HG03439 (cell line): Measurements from ENCODE around the gene CTSK.

Source experiments
- ATAC-seq: cut with Tn5 transposase; IDR thresholded peaks from one replicate; pipeline ENCODE4 v1.9.1; 2021; ENCODE audit warnings: mild to moderate bottlenecking, moderate library complexity; ENCODE audit not compliant: unreplicated experiment

The CTSK gene

DNA sequence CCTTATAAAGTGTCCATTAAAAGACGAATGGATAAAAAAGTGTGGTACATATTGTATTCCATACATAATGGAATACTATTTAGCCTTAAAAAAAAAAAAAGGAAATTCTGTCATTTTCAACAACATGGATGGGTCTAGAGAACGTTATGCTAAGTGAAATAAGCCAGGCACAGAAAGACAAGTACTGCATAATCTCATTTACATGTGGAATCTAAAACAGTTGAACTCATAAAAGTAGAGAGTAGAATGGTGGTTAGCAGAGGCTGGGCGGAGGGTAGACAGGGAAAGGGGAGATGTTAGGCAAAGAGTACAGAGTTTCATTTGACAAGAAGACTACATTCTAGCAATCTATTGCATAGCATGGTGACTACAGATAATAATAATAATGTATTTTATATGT, 45.0 kb downstream of the CTSK start:
- ATAC-seq, result no peak

DNA sequence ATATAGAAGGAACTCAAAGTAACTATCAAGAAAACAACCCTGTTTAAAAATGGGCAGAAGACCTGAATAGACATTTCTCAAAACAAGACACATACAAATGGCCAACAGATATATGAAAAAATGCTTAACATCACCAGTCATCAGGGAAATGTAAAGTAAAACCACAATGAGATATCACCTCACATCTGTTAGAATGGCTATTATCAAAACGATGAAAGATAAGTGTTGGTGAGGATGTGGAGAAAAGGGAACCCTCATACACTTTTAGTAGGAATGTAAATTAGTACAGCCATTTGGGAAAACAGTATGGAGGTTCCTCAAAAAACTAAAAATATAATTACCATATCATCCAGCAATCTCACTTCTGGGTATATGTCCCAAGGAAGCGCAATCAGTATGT, 45.5 kb downstream of the CTSK start:
- no peak for ATAC-seq

DNA sequence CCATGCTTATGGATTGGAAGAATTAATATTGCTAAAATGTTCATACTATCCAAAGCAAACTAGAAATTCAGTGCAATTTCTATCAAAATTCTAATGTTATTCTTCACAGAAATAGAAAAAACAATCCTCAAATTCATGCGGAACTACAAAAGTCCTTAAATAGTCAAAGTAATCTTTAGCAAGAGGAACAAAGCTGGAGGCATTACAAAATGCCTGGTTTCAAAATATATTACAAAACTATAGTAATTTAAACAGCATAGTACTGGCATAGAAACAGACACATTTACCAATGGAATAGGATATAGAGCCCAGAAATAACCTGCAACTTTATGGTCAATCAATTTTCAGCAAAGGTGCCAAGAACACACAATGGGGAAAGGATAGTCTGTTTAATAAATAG, 46.3 kb downstream of the CTSK start:
- no peak for ATAC-seq

DNA sequence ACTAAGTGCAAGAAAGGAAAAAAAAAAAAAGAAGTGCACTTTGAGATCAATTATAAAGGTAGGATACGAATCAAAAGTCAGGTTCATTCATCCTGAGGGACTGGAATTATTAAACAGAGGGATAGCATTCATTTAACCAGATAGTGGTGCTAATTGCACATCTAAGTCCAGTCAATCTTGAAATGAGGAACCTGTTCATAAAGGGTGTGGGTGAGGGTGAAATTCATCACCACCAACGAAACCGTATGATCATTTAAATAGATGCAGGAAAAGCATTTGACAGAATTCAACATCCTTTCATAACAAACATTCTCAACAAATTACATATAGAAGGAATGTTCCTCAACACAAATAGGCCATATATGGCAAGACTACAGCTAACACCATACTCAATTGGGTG, 48.0 kb downstream of the CTSK start:
- no peak for ATAC-seq

DNA sequence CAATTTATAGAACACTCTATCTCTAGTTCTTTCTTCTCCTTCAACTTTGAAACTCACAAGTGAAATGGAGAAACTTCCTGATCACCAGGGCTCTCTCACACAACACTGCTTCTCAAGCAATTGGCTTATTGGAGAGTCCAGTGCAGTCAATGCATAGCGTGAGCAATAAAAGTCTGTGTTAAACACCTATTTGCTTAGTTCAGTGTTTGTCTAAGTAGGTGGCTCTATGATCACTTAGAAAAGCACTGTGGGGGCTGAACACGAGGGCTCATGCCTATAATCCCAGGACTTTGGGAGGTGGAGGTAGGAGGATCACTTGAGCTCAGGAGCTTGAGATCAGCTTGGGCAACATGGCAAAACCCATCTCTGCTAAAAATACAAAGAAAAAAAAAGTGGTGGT, 54.6 kb downstream of the CTSK start:
- no peak for ATAC-seq

DNA sequence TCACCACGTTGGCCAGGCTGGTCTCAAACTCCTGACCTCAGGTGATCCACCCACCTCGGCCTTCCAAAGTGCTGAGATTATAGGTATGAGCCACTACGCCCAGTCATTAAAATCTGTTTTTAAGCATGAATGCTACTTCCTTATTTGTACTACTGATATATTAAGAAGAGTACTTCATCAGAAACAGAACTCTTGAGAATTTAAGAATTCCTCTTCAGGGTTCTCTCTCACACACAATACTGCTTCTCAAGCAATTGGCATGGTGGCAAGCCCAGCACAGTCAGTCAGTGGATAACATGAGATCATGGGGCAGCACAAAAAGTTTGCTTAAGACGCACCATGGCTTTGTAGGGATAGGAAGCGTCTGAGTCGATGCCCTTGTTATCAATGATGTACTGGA, 56.6 kb downstream of the CTSK start:
- no peak for ATAC-seq

DNA sequence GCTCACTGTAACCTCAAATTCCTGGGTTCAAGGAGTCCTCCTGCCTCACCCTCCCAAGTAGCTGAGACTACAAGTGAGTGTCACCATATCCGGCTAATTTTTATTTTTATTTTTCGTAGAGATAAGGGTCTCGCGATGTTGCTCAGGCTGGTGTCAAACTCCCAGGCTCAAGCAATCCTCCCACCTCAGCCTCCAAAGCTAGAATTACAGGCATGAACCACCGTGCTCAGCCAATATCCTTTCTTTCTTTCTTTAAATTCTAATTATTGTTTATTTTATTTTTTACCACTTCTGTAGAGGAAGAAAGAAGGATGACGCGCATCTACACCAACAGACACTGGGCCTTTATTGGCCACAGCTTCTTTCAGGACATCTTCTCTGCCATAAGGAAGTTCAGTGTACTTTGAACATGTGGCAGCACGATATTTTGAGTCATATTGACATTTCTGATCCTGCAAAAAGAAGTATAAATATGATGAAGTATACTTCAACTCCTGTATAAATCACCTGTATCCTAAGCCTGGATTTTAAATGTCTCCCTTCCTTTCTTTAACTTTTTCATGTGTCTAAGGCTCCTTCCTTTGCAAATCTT, 58.2 kb downstream of the CTSK start:
- no peak for ATAC-seq

DNA sequence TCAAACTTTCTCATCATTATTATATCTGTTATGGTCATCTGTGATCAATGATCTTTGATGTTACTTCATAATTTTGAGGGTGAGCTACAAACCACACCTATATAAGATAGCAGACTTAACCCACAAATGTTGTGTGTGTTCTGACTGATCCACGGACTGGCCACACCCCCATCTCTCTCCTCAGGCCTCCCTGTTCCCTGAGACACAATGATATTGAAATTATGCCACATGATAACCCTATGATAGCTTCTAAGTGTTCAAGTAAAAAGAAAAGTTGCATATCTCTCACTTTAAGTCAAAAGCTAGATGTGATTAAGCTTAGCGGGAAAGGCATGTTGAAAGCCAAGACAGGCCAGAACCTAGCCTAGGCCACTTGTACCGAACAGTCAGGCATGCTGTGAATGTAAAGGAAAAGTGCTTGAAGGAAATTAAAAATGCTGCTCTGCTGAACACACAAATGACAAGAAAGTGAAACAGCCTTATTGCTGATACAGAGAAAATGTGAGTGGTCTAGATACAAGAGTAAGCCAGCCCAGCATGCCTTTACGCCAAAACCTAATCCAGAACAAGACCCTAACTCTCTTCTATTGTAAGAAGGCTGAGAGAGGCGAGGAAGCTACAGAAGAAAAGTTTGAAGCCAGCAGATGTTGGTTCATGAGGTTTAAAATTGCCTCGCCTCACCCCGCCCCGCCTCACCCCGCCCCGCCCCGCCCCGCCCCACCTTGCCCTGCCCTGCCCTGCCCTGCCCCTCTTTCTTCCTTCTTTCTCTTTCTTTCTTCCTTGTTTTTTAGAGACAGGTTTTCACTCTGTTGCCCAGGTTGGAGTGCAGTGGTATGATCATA, 59.0 kb downstream of the CTSK start:
- no peak for ATAC-seq
